Heart right ventricle (tissue), 16 donors: ENCODE results near the gene KIAA1586. TPM values are rescaled to one million over a fixed set of nuclear protein-coding genes. Genes with fewer than 3 reads are reported as not detected.
"Not testable (repeated sequence)": the region's sequence is repeated elsewhere in the genome, so short reads cannot be mapped to it uniquely, and the experiment has no call there.

Experiments used
- ATAC-seq, 8 donors: fragments of 200-7000 bp; cut with Tn5 transposase; one replicate each; pipeline ENCODE4 v1.9.1; 2020; ENCODE audit warnings: mild to moderate bottlenecking in 8 of 8, moderate library complexity in 8 of 8, moderate number of reproducible peaks in 1 of 8
- DNase-seq, 2 donors: peaks; one replicate each; pipeline ENCODE4 v3.0.0-alpha.2; 2020
- H3K27ac ChIP-seq, 10 donors: fragments of 200-600 bp; sonication (generic) in 2 of 10; one replicate each; pipeline versions ENCODE4 v1.5.0 to v1.8.0; 2020 to 2022; ENCODE audit warnings: mild to moderate bottlenecking in 3 of 10
- H3K27me3 ChIP-seq, 7 donors: fragments of 200-600 bp; one replicate each; pipeline ENCODE4 v1.8.0; 2021 to 2022; ENCODE audit warnings: mild to moderate bottlenecking in 2 of 7
- H3K36me3 ChIP-seq, 9 donors: fragments of 200-600 bp; sonication (generic) in 1 of 9; one replicate each; pipeline versions ENCODE4 v1.5.0 to v1.8.0; 2020 to 2022; ENCODE audit warnings: mild to moderate bottlenecking in 2 of 9
- H3K4me1 ChIP-seq, 9 donors: fragments of 200-600 bp; sonication (generic) in 1 of 9; one replicate each; pipeline versions ENCODE4 v1.5.0 to v1.8.0; 2020 to 2022; ENCODE audit warnings: mild to moderate bottlenecking in 4 of 9
- H3K4me3 ChIP-seq, 10 donors: fragments of 200-600 bp; sonication (generic) in 2 of 10; one replicate each; pipeline versions ENCODE4 v1.5.0 to v1.8.0; 2020 to 2022; ENCODE audit warnings: mild to moderate bottlenecking in 7 of 10, moderate library complexity in 2 of 10
- H3K9me3 ChIP-seq, 11 donors: fragments of 200-600 bp in 10 of 11; sonication (generic) in 2 of 11; one replicate each; pipeline versions ENCODE4 v1.5.0 to v1.8.0; 2013 to 2022; ENCODE audit warnings: mild to moderate bottlenecking in 2 of 11, control low read depth in 1 of 11, moderate library complexity in 1 of 11
- CTCF ChIP-seq, 9 donors: fragments of 200-600 bp; sonication (generic) in 2 of 9; IDR thresholded peaks; one replicate each; pipeline versions ENCODE4 v1.5.0 to v1.8.0; 2021 to 2022; ENCODE audit warnings: antibody characterized with exemption in 9 of 9, mild to moderate bottlenecking in 5 of 9, moderate library complexity in 1 of 9
- WGBS, 2 donors: extraction: QIAGEN DNeasy Blood & Tissue Kit; methylation state at CpG; one replicate each; pipeline ENCODE4 v1.1.7; 2013; ENCODE audit warnings: inconsistent platforms in 1 of 2; 5-methylcytosine and 5-hydroxymethylcytosine counted together
- intact Hi-C, 10 donors: fragments of 100-400 bp; cut with DNase I; formaldehyde crosslinking; loops; one replicate each; pipeline versions ENCODE4 v1.11.1 to v1.14.2; 2022
- polyA plus RNA-seq, 2 donors: library from polyadenylated mRNA; stranded (reverse); fragments of 200-250 nt; gene quantifications; one replicate each; pipeline ENCODE4 v1.2.3, GENCODE V29; 2013
- total RNA-seq, 10 donors: library from RNA; stranded (reverse); fragmentation: NEBNext Ultra II Directional in 3 of 10; extraction: Animal tissue kit (Norgen Biotek cat#: 25700) in 3 of 10; gene quantifications; one replicate each; pipeline versions ENCODE4 v1.2.1 to v1.2.4, GENCODE V29; 2021 to 2023
- donor health status: Arrhythmogenic right ventricular cardiomyopathy.
- donor health status: ischemic (EF 13 %, LVEDD 7.1; RV severe dilation, severe dysfunction).
- donor health status: healthy with polysubstance abuse.
- donor health status: DM: no; HTN: yes; CAD: no.
- donor health status: DM: no; HTN: no; CAD: no.
- donor health status: ischemic (EF 25% LVEDD 6.9; RV normal size, moderate dysfunction).
- donor health status: ischemic (EF 25% LVEDD 5.7; RV mildly dilated, moderate dysfunction).
- donor health status: healthy.
- donor health status: DM: yes; HTN: yes; CAD: no.
- donor health status: Ischemic cardiomyopathy.
- donor health status: ischemic (EF 35%, LVEDD 5.7; RV mildly dilated, moderate dysfunction).
- donor health status: nonischemic (EF 11% LVEDD 7.7; RV severe dilation, severe dysfunction).
- donor health status: DM: yes; HTN: yes; CAD: no.
- donor health status: PGD.
- donor health status: ischemic (EF 29% LVEDD 5.4; RV normal size, mild dysfunction).
- donor health status: nonischemic (EF 23%, LVEDD 6.1; RV moderate dilation, normal function).

KIAA1586 gene
- total and polyA plus RNA-seq, 12 donors, result 1.8 to 10.4 (median 7.9) TPM

GRCh38 chr6:57089687-57090457, 43.4 kb downstream of the KIAA1586 start, which contains the start of gene ZNF451:
TSS of gene ZNF451 (plus strand) at chr6:57090188. CDS start at chr6:57090254, 66 bp downstream.
- peak in 2 of 9 donors; percentile 9 to 18 for TF ChIP-seq CTCF (IDR thresholded peaks at IDR 0.05)
- Histone ChIP-seq H3K27ac (peak within 1 kb of the TSS; percentile 57 to 93 (median 86)), H3K4me3 (peak within 1 kb of the TSS; percentile 40 to 76 (median 66)), H3K27me3 (no peaks in the 10 kb centered on the region), H3K9me3 (no peaks in the 10 kb centered on the region), H3K36me3 (peaks cover 0 to 32% (median 0%) of the 10 kb centered on the region in 9 donors), H3K4me1 (peaks cover 5 to 41% (median 37%) of the 10 kb centered on the region in 9 donors)
- WGBS, 2 donors, result 0% methylated on average over 46 to 50 of the region's 58 CpGs
- intact Hi-C loops, result loop anchor here in 3 of 10 donors (5.0 to 10.0 kb wide), 5 partner anchors 43 to 225 kb away; partner anchors contain the start of genes KIAA1586 (in 2 of the 3), RAB23 (in 2 of the 3), BAG2 (in 1 of the 3) and PRIM2 (in 1 of the 3)
- ATAC-seq (peak; percentile 98 to 99 (median 99)), DNase-seq (peak; percentile 98 to 99)

GRCh38 chr6:57090458-57091067, 44.1 kb downstream of the KIAA1586 start:
- Histone ChIP-seq H3K27ac (peak overlapping the region in 7 of 10 donors; percentile 61 to 93 (median 88)), H3K4me3 (peak overlapping the region; percentile 40 to 76 (median 66)), H3K36me3 (peaks cover 0 to 35% (median 0%) of the 10 kb centered on the region in 9 donors), H3K4me1 (peaks cover 5 to 45% (median 38%) of the 10 kb centered on the region in 9 donors)
- not testable (repeated sequence) for DNase-seq, H3K27me3 ChIP-seq, H3K9me3 ChIP-seq
- intact Hi-C loops, result loop anchor here in 2 of 10 donors (10.0 kb wide), 3 partner anchors 64 to 224 kb away; partner anchors contain the start of genes PRIM2 (in 1 of the 2) and RAB23 (in 1 of the 2)
- WGBS, 2 donors, result no CpG with 5 or more reads among the region's 27 CpGs
- ATAC-seq, result peak in 6 of 8 donors; percentile 6 to 45 (median 29)

GRCh38 chr6:57091375-57091774, 44.9 kb downstream of the KIAA1586 start:
- peak overlapping the region in 3 of 10 donors; percentile 14 to 24 (median 22) for H3K4me3 ChIP-seq
- not testable (repeated sequence) for H3K9me3 ChIP-seq, ATAC-seq, H3K27me3 ChIP-seq, H3K27ac ChIP-seq, DNase-seq
- H3K4me1 ChIP-seq, result peaks cover 5 to 46% (median 39%) of the 10 kb centered on the region in 9 donors
- intact Hi-C loops, result loop anchor here in 2 of 10 donors (10.0 kb wide), 3 partner anchors 63 to 223 kb away; partner anchors contain the start of genes PRIM2 (in 1 of the 2) and RAB23 (in 1 of the 2)
- H3K36me3 ChIP-seq, result peaks cover 0 to 35% (median 0%) of the 10 kb centered on the region in 9 donors
- WGBS, 2 donors, result 72 to 89% methylated on average over 6 to 7 of the region's 7 CpGs

GRCh38 chr6:57094689-57095088, 48.2 kb downstream of the KIAA1586 start:
- ATAC-seq, result no peak
- no peak overlapping the region for H3K4me3 ChIP-seq
- H3K27ac ChIP-seq, result no peak overlapping the region
- WGBS, 2 donors, result 97% methylated on average over 1 of the region's 1 CpG
- H3K9me3 ChIP-seq, result no peaks in the 10 kb centered on the region
- intact Hi-C loops, result loop anchor here in 2 of 10 donors (10.0 kb wide), 3 partner anchors 60 to 220 kb away; partner anchors contain the start of genes PRIM2 (in 1 of the 2) and RAB23 (in 1 of the 2)
- DNase-seq, result no peak
- H3K27me3 ChIP-seq, result no peaks in the 10 kb centered on the region
- no peak for TF ChIP-seq CTCF (IDR thresholded peaks at IDR 0.05)
- H3K4me1 ChIP-seq, result peaks cover 5 to 59% (median 50%) of the 10 kb centered on the region in 9 donors
- H3K36me3 ChIP-seq, result peaks cover 0 to 62% (median 10%) of the 10 kb centered on the region in 9 donors

GRCh38 chr6:57097596-57097995, 51.1 kb downstream of the KIAA1586 start:
- H3K27me3 ChIP-seq, result no peaks in the 10 kb centered on the region
- TF ChIP-seq CTCF (IDR thresholded peaks at IDR 0.05), result no peak
- H3K36me3 ChIP-seq, result peaks cover 0 to 84% (median 37%) of the 10 kb centered on the region in 9 donors
- H3K4me3 ChIP-seq, result no peak overlapping the region
- H3K9me3 ChIP-seq, result no peaks in the 10 kb centered on the region
- ATAC-seq (no peak), DNase-seq (no peak)
- peak overlapping the region in 1 of 10 donors; percentile 3 for H3K27ac ChIP-seq
- WGBS, 2 donors, result 80 to 82% methylated on average over 1 of the region's 1 CpG
- intact Hi-C loops, result loop anchor here in 2 of 10 donors (10.0 kb wide), 3 partner anchors 57 to 217 kb away; partner anchors contain the start of genes PRIM2 (in 1 of the 2) and RAB23 (in 1 of the 2)
- peaks cover 0 to 47% (median 36%) of the 10 kb centered on the region in 9 donors for H3K4me1 ChIP-seq
